GM12878 (cell line): ENCODE measurements around the gene XRCC4.

Experiments
- EP300 ChIP-seq, 2 experiments: fragments of 150-350 bp in 1 of 2; IDR thresholded peaks; 2 replicates each; pipeline ENCODE4 v1.6.1; 2011 to 2012; ENCODE audit warnings: low read depth in 2 of 2, low read length in 2 of 2, borderline replicate concordance in 1 of 2, improper control_type of control experiment in 1 of 2, inconsistent platforms in 1 of 2; ENCODE audit not compliant: control insufficient read depth in 1 of 2
- ESRRA ChIP-seq: IDR thresholded peaks from 2 replicates; pipeline ENCODE4 v1.6.1; 2012; ENCODE audit warnings: mild to moderate bottlenecking, low read length, improper control_type of control experiment
- ETV6 ChIP-seq, 2 experiments: fragments of 450-650 bp in 1 of 2; IDR thresholded peaks in 1 of 2; conservative IDR thresholded peaks in 1 of 2; 2 replicates each; pipeline ENCODE4 v1.6.1; 2014; ENCODE audit warnings: antibody characterized with exemption in 1 of 2, borderline replicate concordance in 1 of 2, low read depth in 1 of 2, mild to moderate bottlenecking in 1 of 2, moderate library complexity in 1 of 2
- JUNB ChIP-seq: IDR thresholded peaks from 2 replicates; pipeline ENCODE4 v1.6.1; 2016; ENCODE audit warnings: antibody characterized with exemption, mild to moderate bottlenecking
- POLR2A ChIP-seq: IDR thresholded peaks from 2 replicates; pipeline ENCODE4 v1.6.1; 2011; ENCODE audit warnings: low read depth, mild to moderate bottlenecking, low read length
- RAD21 ChIP-seq: IDR thresholded peaks from 2 replicates; pipeline ENCODE4 v1.6.1; 2011; ENCODE audit warnings: mild to moderate bottlenecking, low read depth, low read length, moderate library complexity; ENCODE audit not compliant: insufficient read depth
- TF ChIP-seq, protein P1 (sequence below), 3 experiments: IDR thresholded peaks in 2 of 3; conservative IDR thresholded peaks in 1 of 3; 2 replicates each; pipeline ENCODE4 v1.5.1; 2011; ENCODE audit warnings: low read depth in 3 of 3, low read length in 3 of 3, mild to moderate bottlenecking in 3 of 3, control low read depth in 2 of 3, moderate library complexity in 2 of 3, inconsistent platforms in 1 of 3, mixed read lengths in 1 of 3; ENCODE audit not compliant: control insufficient read depth in 2 of 3, insufficient read depth in 1 of 3; ENCODE audit errors: extremely low read depth in 1 of 3

DNA sequence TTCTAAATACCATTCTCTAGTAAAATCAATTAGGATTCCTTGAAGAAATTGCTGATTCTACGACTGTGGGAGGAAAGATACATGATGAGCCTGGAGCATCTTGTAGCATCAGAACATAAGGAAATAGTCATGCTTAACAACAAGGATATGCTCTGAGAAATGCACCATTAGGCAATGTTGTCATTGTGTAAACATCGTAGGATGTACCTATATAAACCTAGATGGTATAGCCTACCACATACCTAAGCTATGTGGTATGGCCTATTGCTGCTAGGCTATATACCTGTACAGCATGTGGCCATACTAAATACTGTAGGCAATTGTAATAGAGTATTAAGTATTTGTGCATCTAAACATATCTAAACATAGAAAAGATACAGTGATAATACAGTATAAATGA, 316.8 kb downstream of the XRCC4 start:
- no peak for TF ChIP-seq ETV6 (conservative IDR thresholded peaks at IDR 0.05 in 1 of 2, IDR thresholded peaks at IDR 0.05 in 1 of 2; ENCODE audit: borderline replicate concordance in 1 of 2, low read depth in 1 of 2)
- TF ChIP-seq, protein P1, sequence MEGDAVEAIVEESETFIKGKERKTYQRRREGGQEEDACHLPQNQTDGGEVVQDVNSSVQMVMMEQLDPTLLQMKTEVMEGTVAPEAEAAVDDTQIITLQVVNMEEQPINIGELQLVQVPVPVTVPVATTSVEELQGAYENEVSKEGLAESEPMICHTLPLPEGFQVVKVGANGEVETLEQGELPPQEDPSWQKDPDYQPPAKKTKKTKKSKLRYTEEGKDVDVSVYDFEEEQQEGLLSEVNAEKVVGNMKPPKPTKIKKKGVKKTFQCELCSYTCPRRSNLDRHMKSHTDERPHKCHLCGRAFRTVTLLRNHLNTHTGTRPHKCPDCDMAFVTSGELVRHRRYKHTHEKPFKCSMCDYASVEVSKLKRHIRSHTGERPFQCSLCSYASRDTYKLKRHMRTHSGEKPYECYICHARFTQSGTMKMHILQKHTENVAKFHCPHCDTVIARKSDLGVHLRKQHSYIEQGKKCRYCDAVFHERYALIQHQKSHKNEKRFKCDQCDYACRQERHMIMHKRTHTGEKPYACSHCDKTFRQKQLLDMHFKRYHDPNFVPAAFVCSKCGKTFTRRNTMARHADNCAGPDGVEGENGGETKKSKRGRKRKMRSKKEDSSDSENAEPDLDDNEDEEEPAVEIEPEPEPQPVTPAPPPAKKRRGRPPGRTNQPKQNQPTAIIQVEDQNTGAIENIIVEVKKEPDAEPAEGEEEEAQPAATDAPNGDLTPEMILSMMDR (IDR thresholded peaks at IDR 0.05 in 2 of 3, conservative IDR thresholded peaks at IDR 0.05 in 1 of 3; ENCODE audit: control insufficient read depth in 2 of 3, extremely low read depth in 1 of 3, insufficient read depth in 1 of 3, low read depth in 3 of 3, low read length in 3 of 3) = no peak
- no peak for TF ChIP-seq ESRRA
- TF ChIP-seq POLR2A = no peak
- TF ChIP-seq JUNB = no peak
- TF ChIP-seq RAD21 = no peak
- TF ChIP-seq EP300 (IDR thresholded peaks at IDR 0.05; ENCODE audit: borderline replicate concordance in 1 of 2, control insufficient read depth in 1 of 2, low read depth in 2 of 2, low read length in 2 of 2) = no peak
